B cell (primary cell): ENCODE measurements around the gene PHACTR1.

Experiments
- CTCF ChIP-seq: fragments of 200-600 bp; IDR thresholded peaks from one replicate; pipeline ENCODE4 v1.8.0; 2022; ENCODE audit warnings: antibody characterized with exemption, mild to moderate bottlenecking
- EZH2 ChIP-seq: IDR thresholded peaks from 2 replicates; pipeline ENCODE4 v1.6.1; 2012; ENCODE audit warnings: borderline replicate concordance, low read depth, mild to moderate bottlenecking, moderate library complexity, low read length; ENCODE audit not compliant: insufficient read depth, poor library complexity, severe bottlenecking

- no peak for TF ChIP-seq CTCF
- no peak for TF ChIP-seq EZH2
Measured at GRCh38 chr6:12836009-12836408, 119.4 kb downstream of the PHACTR1 start.
